ENCODE data around the gene CRISP3. TPM values are rescaled to one million over a fixed set of nuclear protein-coding genes. Genes with fewer than 3 reads are reported as not detected.

Gene CRISP3
- total and polyA plus RNA-seq, 2 of the 8 experiments (the other 6 are each of a cell fraction or from before 2014, with no cell fraction given) = not detected

- no peak for TF ChIP-seq SUZ12 (IDR thresholded peaks at IDR 0.05; ENCODE audit: low read length)
- TF ChIP-seq ASH2L (IDR thresholded peaks at IDR 0.05; ENCODE audit: low read length) = no peak
Observed at GRCh38 chr6:49776444-49776843, 32.3 kb upstream of the CRISP3 start (continued).

- Histone ChIP-seq H3K4me3 (ENCODE audit: extremely low read depth in 1 of 4, insufficient read depth in 2 of 4, low read depth in 3 of 4, low read length in 4 of 4) (no peak overlapping the region), H3K27ac (ENCODE audit: low read depth, low read length) (no peak overlapping the region), H2BK12ac (ENCODE audit: low read depth, low read length) (no peak overlapping the region), H3K18ac (ENCODE audit: extremely low read depth, low read length) (no peak overlapping the region), H4K91ac (replicated peaks; ENCODE audit: insufficient read length, low read length) (no peak overlapping the region), H3K36me3 (ENCODE audit: control insufficient read depth in 2 of 4, insufficient read depth in 4 of 4, low read length in 3 of 4) (no peaks in the 10 kb centered on the region), H3K56ac (replicated peaks; ENCODE audit: insufficient read length, low read depth, low read length) (no peak overlapping the region), H2BK15ac (ENCODE audit: low read length) (no peak overlapping the region), H3K27me3 (replicated peaks in 1 of 4; ENCODE audit: control insufficient read depth in 3 of 4, extremely low read depth in 1 of 4, insufficient read depth in 3 of 4, low read length in 3 of 4) (no peaks in the 10 kb centered on the region), H2BK120ac (replicated peaks; ENCODE audit: low read depth, low read length) (no peak overlapping the region), H3K9ac (replicated peaks in 1 of 4; ENCODE audit: extremely low read depth in 1 of 4, low read depth in 3 of 4, low read length in 3 of 4) (no peak overlapping the region), H4K8ac (ENCODE audit: extremely low read depth, insufficient read depth, low read length) (no peak overlapping the region), H4K5ac (ENCODE audit: insufficient read length, low read depth, low read length) (no peak overlapping the region), H3K79me1 (ENCODE audit: low read depth, low read length) (no peaks in the 10 kb centered on the region), H2BK5ac (ENCODE audit: low read depth, low read length) (no peak overlapping the region), H3K9me3 (ENCODE audit: insufficient read depth in 2 of 2, low read depth in 1 of 2, low read length in 1 of 2) (no peaks in the 10 kb centered on the region; a peak in 1 of 4 replicates), H2AK5ac (ENCODE audit: low read depth, low read length) (no peak overlapping the region), H3K4me1 (replicated peaks in 1 of 4; ENCODE audit: control insufficient read depth in 3 of 4, insufficient read depth in 4 of 4, low read length in 3 of 4) (no peaks in the 10 kb centered on the region), H3K23me2 (ENCODE audit: low read depth, low read length) (no peaks in the 10 kb centered on the region), H3K14ac (ENCODE audit: insufficient read length) (no peak overlapping the region), H3K23ac (ENCODE audit: insufficient read length) (no peak overlapping the region), H3K79me2 (ENCODE audit: control insufficient read depth in 1 of 2, insufficient read depth in 2 of 2, low read length in 2 of 2) (no peaks in the 10 kb centered on the region), H4K20me1 (replicated peaks in 1 of 2; ENCODE audit: control insufficient read depth in 1 of 2, insufficient read depth in 2 of 2, low read length in 2 of 2) (no peaks in the 10 kb centered on the region), H3K4me2 (ENCODE audit: insufficient read depth in 1 of 2, low read depth in 2 of 2, low read length in 2 of 2) (no peak overlapping the region), H2AFZ (ENCODE audit: low read length) (no peak overlapping the region), H3K4ac (replicated peaks; ENCODE audit: insufficient read length, low read depth, low read length) (no peak overlapping the region), H2BK20ac (ENCODE audit: low read length) (no peak overlapping the region)
- ChIA-PET POLR2A (ENCODE audit: partially characterized antibody) (no interaction called here), CTCF (ENCODE audit: partially characterized antibody) (no interaction called here)
- FAIRE-seq = no peak
- no peak for DNase-seq (ENCODE audit: low read depth in 1 of 2, low spot score in 2 of 2)
- TF ChIP-seq CTCF (IDR thresholded peaks at IDR 0.05; ENCODE audit: control extremely low read depth in 1 of 3, insufficient read depth in 1 of 3, low read depth in 1 of 3, low read length in 3 of 3) (no peak), SP2 (IDR thresholded peaks at IDR 0.05; ENCODE audit: low read length) (no peak), RFX5 (IDR thresholded peaks at IDR 0.05; ENCODE audit: borderline replicate concordance, low read depth, low read length) (no peak), CTBP2 (IDR thresholded peaks at IDR 0.05; ENCODE audit: borderline replicate concordance, insufficient read depth, insufficient read length, low read length) (no peak), KDM5A (IDR thresholded peaks at IDR 0.05; ENCODE audit: low read length) (no peak), SP1 (IDR thresholded peaks at IDR 0.05; ENCODE audit: low read depth, low read length) (no peak), USF2 (IDR thresholded peaks at IDR 0.05; ENCODE audit: low read length) (no peak), CEBPB (IDR thresholded peaks at IDR 0.05; ENCODE audit: low read depth, low read length) (no peak), YY1 (IDR thresholded peaks at IDR 0.05; ENCODE audit: low read depth, low read length) (no peak)
Observed at GRCh38 chr6:49775043-49775442, 30.9 kb upstream of the CRISP3 start.

Measured in H1 (cell line).